Esophagus muscularis mucosa (tissue), 3 donors: ENCODE data around the gene RNPS1.

ENCODE experiments used
- CTCF ChIP-seq, 3 experiments: fragments of 200-600 bp in 2 of 3; fragments of 450-650 bp in 1 of 3; sonication (generic) in 2 of 3; IDR thresholded peaks; one replicate each; pipeline ENCODE4 v1.5.1; 2017 to 2019; ENCODE audit warnings: antibody characterized with exemption in 3 of 3, mild to moderate bottlenecking in 2 of 3, moderate library complexity in 1 of 3
- POLR2A ChIP-seq: fragments of 450-650 bp; IDR thresholded peaks from one replicate; pipeline ENCODE4 v1.6.1; 2017; ENCODE audit warnings: antibody characterized with exemption, moderate library complexity, mild to moderate bottlenecking, low read depth

DNA sequence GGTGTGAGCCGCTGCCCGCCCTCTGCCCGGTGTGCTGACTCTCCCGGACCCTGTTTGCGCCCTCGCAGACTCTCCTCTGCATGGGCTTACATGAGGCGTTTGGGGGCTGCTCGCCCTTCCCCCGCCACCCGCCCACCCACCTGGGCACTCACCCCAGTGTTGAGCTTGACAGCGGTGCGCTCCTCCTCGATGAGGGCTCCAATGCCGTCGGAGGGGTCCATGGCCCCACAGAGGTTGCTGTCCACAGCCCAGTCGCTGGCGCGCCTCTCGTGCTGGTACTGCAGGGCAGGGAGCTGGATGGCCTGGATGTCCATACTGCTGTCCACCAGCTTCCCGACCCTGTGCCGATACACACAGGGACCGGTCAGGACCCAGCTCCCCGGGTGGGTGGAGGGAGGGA is 21.4 kb upstream of the RNPS1 start:
- TF ChIP-seq POLR2A = no peak
- no peak for TF ChIP-seq CTCF (IDR thresholded peaks at IDR 0.05)
